LoVo (cell line): ENCODE data around the gene ZBTB24.
"Not testable (repeated sequence)": the region's sequence is repeated elsewhere in the genome, so short reads cannot be mapped to it uniquely, and the experiment has no call there.

ENCODE experiments used
- DNase-seq: peaks from one replicate; pipeline ENCODE4 v3.0.0-alpha.2; 2016; ENCODE audit warnings: low spot score

The ZBTB24 gene

GRCh38 chr6:109471105-109471810 is 11.8 kb downstream of the ZBTB24 start:
- DNase-seq: no peak

DNA sequence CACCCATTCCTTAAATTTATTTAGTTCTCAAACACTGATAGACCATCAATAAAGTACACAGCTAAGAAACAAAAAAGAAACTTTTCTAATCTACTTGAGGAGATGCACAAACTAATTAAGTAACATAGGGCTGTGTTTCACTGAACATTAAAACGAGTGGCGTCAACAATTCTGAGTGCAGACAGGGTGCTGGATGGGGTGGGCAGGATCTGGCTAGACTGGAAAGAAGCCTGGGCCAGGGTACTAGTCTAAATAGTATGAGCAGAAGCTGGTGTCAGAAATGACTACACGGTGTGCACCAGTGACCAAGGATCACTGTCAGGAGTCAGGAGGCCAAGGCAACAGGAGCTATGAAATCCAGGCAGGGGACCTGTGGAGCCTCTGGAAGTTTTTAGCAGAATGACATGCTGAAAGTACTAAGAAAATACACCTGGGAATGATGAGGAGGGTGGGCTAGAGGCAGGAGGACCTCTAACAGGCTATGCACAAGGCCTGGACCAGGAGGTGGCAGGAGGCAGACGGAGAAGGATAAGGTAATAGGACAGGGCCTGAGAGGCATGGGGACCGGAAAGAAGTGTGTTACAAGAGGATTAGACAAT is 13.3 kb downstream of the ZBTB24 start:
- DNase-seq: no peak

GRCh38 chr6:109467696-109468095 is 15.3 kb downstream of the ZBTB24 start:
- no peak for DNase-seq

- DNase-seq: no peak
Measured at GRCh38 chr6:109466212-109466923, 16.7 kb downstream of the ZBTB24 start.

- no peak for DNase-seq
Measured at GRCh38 chr6:109465772-109466171, 17.2 kb downstream of the ZBTB24 start.

DNA sequence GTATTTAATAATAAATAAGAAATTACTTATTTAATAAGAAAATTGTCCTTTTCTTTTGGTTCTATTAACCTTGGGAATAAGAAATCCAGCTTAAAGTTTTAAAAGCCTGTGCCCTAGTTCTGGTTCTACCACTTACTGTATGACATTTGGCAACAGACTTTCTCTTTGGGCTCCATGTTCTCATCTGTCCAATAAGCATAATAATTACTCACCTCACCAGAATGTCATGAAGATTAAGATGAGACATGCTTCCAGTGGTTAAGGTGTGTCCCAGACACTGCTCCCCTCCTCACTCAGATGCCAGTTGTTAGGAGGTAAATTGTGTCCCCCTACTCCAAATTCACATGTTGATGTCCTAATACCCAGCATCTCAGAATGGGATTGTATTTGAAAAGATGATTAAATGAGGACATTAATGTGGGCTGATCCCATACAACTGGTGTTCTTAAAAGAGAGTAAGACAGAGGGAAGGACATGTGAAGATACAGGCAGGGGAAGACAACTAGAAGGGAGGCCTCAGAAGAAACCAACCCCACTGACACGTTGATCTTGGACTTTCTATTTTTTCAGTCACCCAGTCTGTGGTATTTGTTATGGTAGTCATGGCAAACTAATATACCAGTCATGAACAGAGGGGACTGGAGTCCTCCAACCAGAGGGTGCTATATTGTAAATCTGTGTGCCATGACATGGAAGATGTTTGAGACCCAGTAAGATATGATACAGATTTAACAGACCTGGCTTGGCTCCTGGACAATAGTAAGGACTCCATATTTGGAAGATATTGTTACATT is 21.1 kb downstream of the ZBTB24 start:
- DNase-seq: no peak

DNA sequence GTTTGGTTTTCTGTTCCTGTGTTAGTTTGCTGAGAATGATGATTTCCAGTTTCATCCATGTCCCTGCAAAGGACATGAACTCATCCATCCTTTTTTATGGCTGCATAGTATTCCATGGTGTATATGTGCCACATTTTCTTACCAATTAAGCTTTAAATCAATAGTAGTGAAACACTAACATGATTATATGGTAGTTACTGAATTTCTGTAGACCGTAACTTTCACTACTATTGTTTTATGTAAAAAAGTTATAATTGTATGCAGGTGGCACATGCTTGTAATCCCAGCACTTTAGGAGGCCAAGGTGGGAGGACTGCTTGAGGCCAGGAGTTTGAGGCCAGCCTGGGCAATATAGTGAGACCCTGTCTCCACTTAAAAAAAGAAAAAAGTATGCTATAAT is 21.8 kb downstream of the ZBTB24 start:
- DNase-seq: not testable (repeated sequence)

GRCh38 chr6:109460161-109460829 is 22.7 kb downstream of the ZBTB24 start:
- DNase-seq: no peak

DNA sequence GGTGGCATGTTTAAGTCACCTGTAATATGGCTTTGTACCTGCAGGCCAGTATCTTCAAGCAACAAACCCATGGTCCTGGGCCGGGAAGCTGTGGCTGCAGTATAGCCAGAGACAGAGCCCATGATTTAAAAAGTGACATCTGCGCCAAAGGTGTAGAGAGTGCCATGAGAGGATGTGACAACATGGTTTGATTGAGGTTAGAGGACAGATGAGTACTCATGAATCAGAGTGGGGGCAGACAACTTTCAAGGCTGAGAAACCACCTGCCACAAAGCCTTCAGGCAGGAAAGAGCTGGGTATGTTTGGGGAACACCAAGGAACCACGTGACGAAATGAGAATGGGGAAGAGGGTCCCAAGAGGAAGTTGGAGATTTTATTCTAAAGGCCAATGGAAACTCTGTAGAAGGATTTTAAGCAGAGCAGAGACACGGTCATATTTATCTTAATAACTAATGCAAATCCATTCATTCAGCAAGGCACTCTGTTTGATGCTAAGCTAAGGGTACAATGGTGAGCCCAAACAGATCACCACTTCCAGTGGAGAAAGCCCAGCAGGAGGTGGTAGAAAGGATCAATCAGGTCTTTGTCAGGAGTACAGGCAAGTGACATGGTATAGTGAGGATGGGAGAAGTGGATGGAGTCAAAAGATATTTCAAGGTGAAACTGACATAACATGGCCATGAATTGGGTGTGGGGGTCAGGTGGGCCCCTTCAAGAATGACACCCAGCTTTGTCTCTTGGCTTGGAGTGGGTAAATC is 24.1 kb downstream of the ZBTB24 start:
- DNase-seq: no peak

GRCh38 chr6:109457562-109457996 is 25.4 kb downstream of the ZBTB24 start:
- DNase-seq: no peak

DNA sequence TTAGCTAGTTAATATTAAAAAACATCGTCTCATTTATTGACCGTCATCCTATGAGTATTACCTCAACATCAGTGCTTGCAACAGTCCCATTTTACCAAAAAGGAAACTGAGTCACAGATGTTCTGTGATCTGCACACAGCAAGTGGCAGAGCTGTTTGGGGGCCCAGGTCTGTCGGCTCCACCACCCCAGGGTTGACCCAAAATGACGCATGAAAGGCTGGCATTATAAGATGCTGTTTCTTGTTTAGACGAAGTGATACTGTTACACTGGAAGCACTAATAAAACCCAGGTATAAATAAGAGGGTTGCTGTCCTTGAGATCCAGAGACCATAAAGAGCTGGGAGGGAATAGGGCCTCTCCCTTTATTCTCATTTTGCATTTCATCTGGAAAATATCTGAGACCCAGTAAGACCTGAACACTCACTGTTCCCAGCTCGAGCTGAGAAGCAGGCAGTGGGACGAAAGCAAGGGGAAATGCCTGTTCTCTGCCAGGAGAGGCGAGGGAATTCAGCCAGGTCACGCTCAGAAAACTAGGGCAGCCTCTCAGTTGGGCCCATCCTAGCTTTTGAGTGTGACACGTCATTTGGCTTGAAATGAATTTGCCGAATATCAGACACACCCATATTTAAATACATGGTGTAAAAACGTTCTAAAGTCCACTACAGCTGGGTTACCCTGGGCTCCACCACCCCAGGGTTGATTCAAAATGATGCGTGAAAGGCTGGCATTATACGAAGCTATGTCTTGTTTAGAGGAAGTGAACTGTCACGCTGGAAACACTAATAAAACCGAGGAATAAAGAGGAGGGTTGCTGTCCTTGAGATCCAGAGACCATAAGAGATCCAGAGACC is 26.1 kb downstream of the ZBTB24 start:
- DNase-seq: peak; percentile 68

DNA sequence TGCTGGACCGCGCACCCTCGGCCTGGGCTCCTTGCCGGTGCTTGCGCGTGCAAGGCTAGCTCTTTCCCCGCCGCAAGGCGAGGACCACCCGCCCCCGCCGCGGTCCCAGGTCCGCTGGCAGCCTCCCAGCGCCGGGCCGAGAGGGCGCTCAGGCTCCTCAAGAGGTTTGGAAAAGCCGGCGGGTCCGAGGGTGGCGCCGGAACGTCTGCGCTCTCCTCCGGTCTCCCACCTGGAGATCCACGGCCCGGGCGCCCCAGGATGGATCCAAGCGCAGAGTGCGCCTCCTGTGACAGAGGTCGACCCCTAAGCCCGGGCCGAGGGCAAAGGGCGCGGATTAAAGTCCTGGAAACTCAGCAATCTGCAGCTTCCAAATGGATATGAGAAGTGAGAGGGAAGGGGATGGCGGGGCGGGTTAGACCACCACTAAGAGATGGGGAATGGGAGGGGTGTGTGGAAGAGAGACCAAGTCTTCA is 26.9 kb downstream of the ZBTB24 start:
- no peak for DNase-seq

- peak; percentile 64 for DNase-seq
Measured at GRCh38 chr6:109455437-109456110, 27.4 kb downstream of the ZBTB24 start, which contains the start of gene MICAL1. TSS of gene MICAL1 (minus strand) at chr6:109455772. CDS start at chr6:109454196, 1,576 bp downstream.

- peak; percentile 15 for DNase-seq
Measured at GRCh38 chr6:109454496-109455436, 28.3 kb downstream of the ZBTB24 start.

DNA sequence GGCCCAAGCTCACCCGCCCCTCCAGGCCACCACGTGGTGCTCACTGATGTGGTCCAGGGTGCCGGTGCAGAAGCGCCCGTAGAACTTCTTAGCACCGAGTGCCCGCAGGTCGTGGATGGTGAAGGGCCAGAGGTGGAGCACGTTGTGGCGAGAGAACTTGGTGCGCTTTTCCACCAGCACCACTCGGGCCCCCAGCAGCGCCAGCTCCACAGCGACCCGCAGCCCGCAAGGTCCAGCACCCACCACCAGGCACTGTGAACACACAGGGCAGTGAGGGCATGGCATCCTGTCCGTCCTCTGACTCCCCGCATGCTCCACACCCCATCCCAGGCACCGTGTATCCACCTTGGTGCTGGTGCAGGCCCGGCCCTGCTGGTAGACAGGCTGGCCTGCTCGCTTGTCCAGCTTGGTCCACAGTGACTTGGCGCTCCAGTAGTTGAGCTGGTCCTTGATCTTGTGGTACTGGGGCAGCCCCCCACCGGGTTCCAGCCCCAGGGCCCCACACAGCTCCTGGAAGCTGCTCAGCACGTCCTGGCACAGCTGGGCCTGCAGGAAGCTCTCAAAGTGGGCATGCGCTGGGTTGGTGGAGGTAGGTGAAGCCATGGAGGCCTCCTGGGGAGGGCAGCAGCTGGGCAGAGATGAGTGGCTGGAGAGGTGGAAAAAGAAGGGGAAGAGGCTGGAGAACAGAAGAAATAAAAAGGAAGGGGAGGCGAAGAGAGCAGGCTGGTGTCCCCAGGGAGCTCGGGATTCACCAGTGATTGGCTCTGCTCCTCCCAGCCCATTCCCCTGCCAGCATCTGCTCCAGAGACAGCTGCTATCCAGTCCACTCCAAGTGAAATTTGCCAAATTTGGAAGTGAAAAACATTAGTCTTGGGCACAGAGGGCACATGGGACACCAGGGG is 29.2 kb downstream of the ZBTB24 start:
- DNase-seq: no peak

GRCh38 chr6:109453156-109453555 is 29.9 kb downstream of the ZBTB24 start:
- no peak for DNase-seq

DNA sequence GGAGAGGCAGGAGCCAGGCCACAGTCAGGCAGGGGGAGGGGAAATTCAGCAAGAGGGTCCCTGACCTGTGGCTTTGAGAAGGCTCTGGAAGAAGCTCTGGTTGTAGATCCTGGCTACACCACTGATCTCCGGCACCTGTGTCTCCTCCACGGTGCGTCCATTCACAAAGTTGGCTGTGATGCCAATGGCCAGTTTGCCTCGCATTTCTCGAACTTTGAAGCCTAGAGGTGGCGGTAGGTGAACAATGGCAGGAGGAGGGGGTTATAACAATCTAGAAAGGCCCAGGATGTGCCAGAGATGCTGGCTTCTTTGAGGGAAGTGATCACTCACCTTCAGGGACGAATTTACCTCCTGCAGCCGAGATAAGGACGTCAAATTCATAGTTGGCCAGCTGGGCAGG is 30.8 kb downstream of the ZBTB24 start:
- DNase-seq: no peak
